Central memory CD8-positive, alpha-beta T cell (primary cell): ENCODE data around the gene CHCHD10.

ENCODE experiments used
- ATAC-seq: fragments of 150-1000 bp; cut with Tn5 transposase; replicated peaks from 2 replicates; pipeline ENCODE4 v1.10.0; 2022; ENCODE audit warnings: mild to moderate bottlenecking, moderate FRiP score, moderate number of reproducible peaks; ENCODE audit not compliant: poor library complexity, severe bottlenecking; ENCODE audit errors: extremely low read depth
- DNase-seq, 2 donors: peaks; one replicate each; pipeline ENCODE4 v3.0.0; 2021; ENCODE audit warnings: low spot score in 2 of 2
- H3K27ac Mint-ChIP-seq: one replicate; pipeline ENCODE4 v1.8.0; 2022; ENCODE audit warnings: low read depth, mild to moderate bottlenecking, moderate library complexity, mixed read lengths
- H3K27me3 Mint-ChIP-seq: one replicate; pipeline ENCODE4 v1.8.0; 2022; ENCODE audit warnings: mixed read lengths
- H3K36me3 Mint-ChIP-seq: one replicate; pipeline ENCODE4 v1.8.0; 2022; ENCODE audit warnings: mild to moderate bottlenecking, moderate library complexity, mixed read lengths; ENCODE audit not compliant: insufficient read depth
- H3K4me1 Mint-ChIP-seq: one replicate; pipeline ENCODE4 v1.8.0; 2022; ENCODE audit warnings: mixed read lengths
- H3K4me3 Mint-ChIP-seq: one replicate; pipeline ENCODE4 v1.8.0; 2022; ENCODE audit warnings: mild to moderate bottlenecking, moderate library complexity, mixed read lengths
- H3K9me3 Mint-ChIP-seq: one replicate; pipeline ENCODE4 v1.8.0; 2022; ENCODE audit warnings: mixed read lengths

The CHCHD10 gene

GRCh38 chr22:23774922-23775436, 7.2 kb upstream of the CHCHD10 start:
- no peaks in the 10 kb centered on the region for H3K27me3 Mint-ChIP-seq
- peaks cover 2% of the 10 kb centered on the region for H3K36me3 Mint-ChIP-seq
- H3K4me3 Mint-ChIP-seq = peak overlapping the region; percentile 56
- H3K27ac Mint-ChIP-seq = no peak overlapping the region
- ATAC-seq (no peak), DNase-seq (no peak)
- peaks cover 9% of the 10 kb centered on the region for H3K4me1 Mint-ChIP-seq
- no peaks in the 10 kb centered on the region for H3K9me3 Mint-ChIP-seq

GRCh38 chr22:23774114-23774921, 6.5 kb upstream of the CHCHD10 start:
- Mint-ChIP-seq H3K27me3 (no peaks in the 10 kb centered on the region), H3K27ac (no peak overlapping the region), H3K4me3 (peak overlapping the region; percentile 56), H3K4me1 (peaks cover 9% of the 10 kb centered on the region), H3K9me3 (no peaks in the 10 kb centered on the region), H3K36me3 (peaks cover 4% of the 10 kb centered on the region)
- no peak for DNase-seq
- no peak for ATAC-seq

- Mint-ChIP-seq H3K27me3 (no peaks in the 10 kb centered on the region), H3K4me3 (no peak overlapping the region), H3K9me3 (no peaks in the 10 kb centered on the region), H3K27ac (peak overlapping the region; percentile 5), H3K36me3 (peaks cover 4% of the 10 kb centered on the region), H3K4me1 (peaks cover 9% of the 10 kb centered on the region)
- ATAC-seq (no peak), DNase-seq (no peak)
Measured at GRCh38 chr22:23773483-23774113, 5.8 kb upstream of the CHCHD10 start.

- H3K27ac Mint-ChIP-seq = peak within 1 kb of the TSS; percentile 5
Measured at GRCh38 chr22:23772649-23773473, 5.1 kb upstream of the CHCHD10 start, which contains the start of gene MMP11. Gene MMP11 (plus strand): TSS chr22:23772849. CDS start chr22:23772871, 22 bp downstream.

GRCh38 chr22:23772315-23772648, 4.5 kb upstream of the CHCHD10 start:
- peaks cover 4% of the 10 kb centered on the region for H3K36me3 Mint-ChIP-seq
- DNase-seq (no peak), ATAC-seq (no peak)
- no peaks in the 10 kb centered on the region for H3K9me3 Mint-ChIP-seq
- peak overlapping the region; percentile 56 for H3K4me3 Mint-ChIP-seq
- peaks cover 9% of the 10 kb centered on the region for H3K4me1 Mint-ChIP-seq
- H3K27ac Mint-ChIP-seq = no peak overlapping the region
- no peaks in the 10 kb centered on the region for H3K27me3 Mint-ChIP-seq

More at GRCh38 chr22:23772649-23773473, 5.1 kb upstream of the CHCHD10 start, which contains the start of gene MMP11:
- ATAC-seq = peak; percentile 57
- Mint-ChIP-seq H3K27me3 (no peaks in the 10 kb centered on the region), H3K4me3 (peak within 1 kb of the TSS; percentile 56), H3K36me3 (peaks cover 4% of the 10 kb centered on the region), H3K4me1 (peaks cover 9% of the 10 kb centered on the region), H3K9me3 (no peaks in the 10 kb centered on the region)
- no peak for DNase-seq

GRCh38 chr22:23769321-23769965, 1.7 kb upstream of the CHCHD10 start:
- Mint-ChIP-seq H3K9me3 (no peaks in the 10 kb centered on the region), H3K4me3 (peak overlapping the region; percentile 81), H3K4me1 (peaks cover 19% of the 10 kb centered on the region), H3K27ac (no peak overlapping the region), H3K27me3 (no peaks in the 10 kb centered on the region), H3K36me3 (peaks cover 6% of the 10 kb centered on the region)
- no peak for DNase-seq
- no peak for ATAC-seq

GRCh38 chr22:23767303-23767672, 484 bp downstream of the CHCHD10 start:
- no peak overlapping the region for H3K27ac Mint-ChIP-seq
- peaks cover 33% of the 10 kb centered on the region for H3K4me1 Mint-ChIP-seq
- H3K9me3 Mint-ChIP-seq = no peaks in the 10 kb centered on the region
- no peak for ATAC-seq
- DNase-seq = no peak
- H3K27me3 Mint-ChIP-seq = no peaks in the 10 kb centered on the region
- peak overlapping the region; percentile 81 for H3K4me3 Mint-ChIP-seq
- H3K36me3 Mint-ChIP-seq = peaks cover 10% of the 10 kb centered on the region

- Mint-ChIP-seq H3K27me3 (no peaks in the 10 kb centered on the region), H3K27ac (peak overlapping the region; percentile 16), H3K4me3 (peak overlapping the region; percentile 55), H3K36me3 (peaks cover 7% of the 10 kb centered on the region), H3K9me3 (no peaks in the 10 kb centered on the region), H3K4me1 (peaks cover 28% of the 10 kb centered on the region)
- ATAC-seq (no peak), DNase-seq (no peak)
Measured at GRCh38 chr22:23764899-23765881, 2.6 kb downstream of the CHCHD10 start.

GRCh38 chr22:23763954-23764353, 3.8 kb downstream of the CHCHD10 start:
- H3K4me1 Mint-ChIP-seq = peaks cover 28% of the 10 kb centered on the region
- H3K36me3 Mint-ChIP-seq = peaks cover 6% of the 10 kb centered on the region
- H3K27ac Mint-ChIP-seq = no peak overlapping the region
- H3K9me3 Mint-ChIP-seq = no peaks in the 10 kb centered on the region
- no peak for ATAC-seq
- peak overlapping the region; percentile 78 for H3K4me3 Mint-ChIP-seq
- H3K27me3 Mint-ChIP-seq = no peaks in the 10 kb centered on the region
- no peak for DNase-seq

- no peaks in the 10 kb centered on the region for H3K9me3 Mint-ChIP-seq
- peaks cover 28% of the 10 kb centered on the region for H3K4me1 Mint-ChIP-seq
- peak overlapping the region; percentile 44 for H3K27ac Mint-ChIP-seq
- H3K27me3 Mint-ChIP-seq = no peaks in the 10 kb centered on the region
- DNase-seq = no peak
- peak overlapping the region; percentile 78 for H3K4me3 Mint-ChIP-seq
- peak; percentile 26 for ATAC-seq
- H3K36me3 Mint-ChIP-seq = peaks cover 6% of the 10 kb centered on the region
Measured at GRCh38 chr22:23763579-23763945, 4.2 kb downstream of the CHCHD10 start.

- Mint-ChIP-seq H3K4me3 (peak within 1 kb of the TSS; percentile 78), H3K9me3 (no peaks in the 10 kb centered on the region), H3K4me1 (peaks cover 28% of the 10 kb centered on the region), H3K36me3 (peaks cover 6% of the 10 kb centered on the region), H3K27ac (peak within 1 kb of the TSS; percentile 44), H3K27me3 (no peaks in the 10 kb centered on the region)
- ATAC-seq = no peak
- DNase-seq = no peak
Measured at GRCh38 chr22:23762842-23763578, 4.8 kb downstream of the CHCHD10 start, which contains the start of gene C22orf15. Gene C22orf15 (plus strand): TSS chr22:23762990. CDS start chr22:23763307, 317 bp downstream.
